A549 treated with Mapracorat at 1 μM for 4 hours (cell line): ENCODE measurements around the gene KRTAP19-8. TPM values are rescaled to one million over a fixed set of nuclear protein-coding genes. Genes with fewer than 3 reads are reported as not detected.

ENCODE experiments used
- total RNA-seq: library from RNA; stranded (reverse); fragments of 200-300 nt; extraction: Qiagen RNA extraction; gene quantifications from 5 replicates; pipeline ENCODE4 v1.2.3, GENCODE V29; 2022

The KRTAP19-8 gene
- total RNA-seq, result not detected in 5 replicates

GRCh38 chr21:31038376-31038775, at the start of gene KRTAP19-8:
Gene KRTAP19-8 (minus strand): TSS chr21:31038476. CDS start chr21:31038443, 33 bp downstream.

Other genes starting within 250 kb of the KRTAP19-8 start
- gene KRTAP8-1, start 225.2 kb downstream of the KRTAP19-8 start, total RNA-seq, result not detected in 5 replicates
- gene KRTAP7-1, start 208.7 kb downstream of the KRTAP19-8 start, total RNA-seq, result not detected in 5 replicates
- not detected in 5 replicates for gene KRTAP11-1, start 156.9 kb downstream of the KRTAP19-8 start, total RNA-seq